HK-2 (cell line): ENCODE results near the gene GRM4.

ENCODE experiments used
- DNase-seq: peaks from one replicate; pipeline ENCODE4 v3.0.0-alpha.2; 2018; ENCODE audit not compliant: unreplicated experiment

Gene GRM4

GRCh38 chr6:33979750-33980149 lies 166.1 kb downstream of the GRM4 start:
- no peak for DNase-seq

DNA sequence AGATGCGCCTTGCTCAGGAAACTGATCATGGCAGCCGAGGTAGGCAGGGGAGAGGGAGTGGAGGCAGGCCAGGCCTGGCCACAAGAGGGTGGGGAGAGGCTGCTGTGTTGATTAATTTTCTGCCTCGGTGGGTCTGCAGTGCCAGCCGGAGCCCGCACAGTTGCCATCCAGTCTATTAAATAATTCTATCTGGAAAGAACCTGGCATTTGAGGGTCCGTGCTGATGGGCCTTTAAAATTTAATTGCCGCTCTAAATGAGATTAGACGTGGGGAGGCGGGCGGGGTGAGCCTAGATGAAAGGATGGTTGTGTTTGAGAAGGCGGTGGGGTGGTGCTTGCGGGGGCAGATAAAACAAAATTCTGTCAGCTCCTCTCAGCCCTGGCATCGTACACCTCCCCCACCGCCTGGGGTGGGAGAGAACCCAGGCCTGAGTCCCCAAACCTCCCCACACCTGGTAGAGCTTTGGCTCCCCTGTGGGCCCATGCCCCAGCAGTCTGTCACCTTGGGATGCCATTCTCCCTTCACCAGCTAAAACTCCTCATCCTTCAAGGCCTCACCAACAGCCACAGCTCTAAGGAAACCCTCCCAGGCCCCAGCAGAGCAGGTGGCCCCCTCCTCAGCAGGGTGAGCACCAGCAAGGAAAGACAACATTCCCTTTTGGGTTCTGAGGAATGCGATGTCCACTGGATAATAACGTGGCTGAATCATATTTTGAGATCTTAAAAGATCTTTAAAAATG lies 167.3 kb downstream of the GRM4 start:
- DNase-seq: no peak

GRCh38 chr6:33977606-33978411 lies 168.1 kb downstream of the GRM4 start:
- DNase-seq: no peak

DNA sequence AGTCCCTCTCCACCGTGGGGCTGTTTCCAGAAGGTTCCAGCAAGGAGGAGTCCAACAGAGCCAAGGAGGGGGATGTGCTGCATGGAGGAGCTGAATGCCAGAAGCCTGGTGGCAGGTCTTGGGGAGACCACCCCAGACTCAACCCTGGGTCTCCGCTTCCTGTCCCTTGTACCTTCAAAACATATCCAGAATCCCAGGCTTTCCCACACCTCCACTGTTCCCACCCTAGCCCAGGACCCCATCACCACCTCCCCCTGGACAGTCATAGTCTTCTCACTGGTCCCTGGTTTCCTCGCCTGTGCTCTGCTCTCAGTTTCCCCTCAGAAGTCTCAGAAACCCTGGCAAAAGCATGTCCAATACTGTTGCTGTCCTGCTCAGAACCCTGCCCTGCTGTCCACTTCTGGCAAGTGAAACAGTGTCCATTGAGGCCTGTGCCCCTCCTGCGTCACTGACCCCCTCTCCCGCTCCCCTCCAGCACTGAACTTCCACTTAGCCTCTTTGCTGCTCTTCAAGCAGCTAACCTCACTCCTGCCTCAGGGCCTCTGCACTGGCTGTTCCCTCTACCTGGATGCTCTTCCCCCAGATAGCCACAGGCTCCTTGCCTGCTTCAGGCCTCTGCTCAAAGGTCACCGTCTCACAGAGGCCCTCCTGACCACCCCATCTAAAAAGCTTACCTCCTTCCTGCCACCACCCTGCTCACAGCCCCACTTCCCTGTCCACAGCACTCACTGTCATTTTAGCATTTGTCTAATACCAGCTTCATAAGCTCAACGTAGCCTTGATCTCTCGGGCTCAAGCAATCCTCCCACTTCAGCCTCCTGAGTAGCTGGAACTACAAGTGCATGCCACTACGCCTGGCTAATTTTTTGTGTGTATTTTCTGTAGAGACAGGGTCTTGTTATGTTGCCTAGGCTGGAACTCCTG lies 169.2 kb downstream of the GRM4 start:
- no peak for DNase-seq

DNA sequence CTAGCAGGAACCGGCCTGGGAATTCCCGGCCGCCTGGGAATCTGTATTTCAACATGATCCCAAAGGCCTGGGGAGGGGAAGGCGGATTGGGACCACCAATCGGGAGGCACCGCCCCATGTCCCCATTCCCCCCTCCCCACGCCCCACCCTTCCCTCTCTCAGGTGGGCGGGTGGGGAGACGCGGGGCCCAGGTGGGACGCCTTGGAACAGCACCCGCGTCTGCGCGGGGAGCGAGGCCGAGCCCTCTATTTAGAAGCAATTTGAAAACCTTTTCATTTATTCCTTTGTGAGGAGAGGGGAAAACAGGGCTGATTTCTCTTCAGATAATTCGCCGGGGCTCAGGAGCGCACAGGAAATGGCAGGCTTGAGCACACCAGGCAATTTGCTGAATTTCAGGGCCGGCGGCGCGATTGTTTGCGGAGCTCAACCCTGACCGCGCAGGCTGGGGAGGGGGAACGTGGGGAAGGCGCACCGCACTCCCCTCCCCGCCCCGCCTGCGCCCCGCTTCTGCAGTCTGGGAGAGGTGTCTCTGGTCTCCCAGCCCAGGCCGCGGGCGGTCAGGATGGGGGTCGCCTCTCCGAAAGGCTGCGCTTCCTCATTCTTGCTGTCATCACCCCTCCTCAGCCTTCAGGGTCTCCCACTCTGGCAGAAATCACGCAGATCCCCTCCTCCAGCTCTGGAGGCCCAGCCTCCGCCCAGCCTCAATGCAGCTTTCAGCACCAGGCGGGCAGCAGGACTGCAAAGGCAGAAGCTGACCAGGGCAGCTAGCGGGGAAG lies 170.0 kb downstream of the GRM4 start:
- no peak for DNase-seq

DNA sequence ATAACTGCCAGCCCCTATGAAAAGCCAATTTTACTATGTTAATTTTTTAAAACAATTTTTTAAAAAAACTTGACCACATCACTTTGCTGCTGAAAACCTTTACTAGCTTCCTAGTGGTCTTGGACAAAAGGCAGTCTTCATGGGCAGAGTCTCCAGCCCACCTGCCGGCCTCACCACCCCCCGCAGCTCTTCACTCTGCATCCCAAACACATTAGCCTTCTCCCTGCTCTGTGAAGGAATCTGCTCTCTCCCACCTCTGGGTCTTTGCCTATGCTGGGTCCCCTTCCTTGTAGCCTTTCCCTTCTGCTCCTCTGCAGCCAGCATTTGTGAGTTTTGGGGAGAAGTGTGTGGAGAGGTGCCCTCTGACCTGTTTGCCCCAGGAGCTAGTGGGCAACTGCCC lies 171.4 kb downstream of the GRM4 start:
- DNase-seq: no peak

DNA sequence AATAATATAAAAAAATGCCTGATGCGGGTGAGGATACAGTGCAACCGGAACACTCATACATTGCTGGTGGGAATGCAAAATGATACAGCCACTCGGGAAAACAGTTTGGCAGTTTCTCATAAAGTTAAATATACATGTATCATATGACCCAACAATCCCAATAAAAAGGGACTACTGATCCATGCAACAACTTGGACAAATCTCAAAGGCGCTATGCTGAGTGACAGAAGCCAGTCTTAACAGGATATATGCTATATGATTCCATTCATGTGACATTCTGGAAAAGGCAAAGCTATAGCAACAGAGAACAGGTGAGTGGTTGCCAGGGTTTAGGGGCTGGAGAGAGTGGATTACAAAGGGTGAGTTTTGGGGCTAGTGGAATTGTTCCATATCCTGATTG lies 171.9 kb downstream of the GRM4 start:
- no peak for DNase-seq

DNA sequence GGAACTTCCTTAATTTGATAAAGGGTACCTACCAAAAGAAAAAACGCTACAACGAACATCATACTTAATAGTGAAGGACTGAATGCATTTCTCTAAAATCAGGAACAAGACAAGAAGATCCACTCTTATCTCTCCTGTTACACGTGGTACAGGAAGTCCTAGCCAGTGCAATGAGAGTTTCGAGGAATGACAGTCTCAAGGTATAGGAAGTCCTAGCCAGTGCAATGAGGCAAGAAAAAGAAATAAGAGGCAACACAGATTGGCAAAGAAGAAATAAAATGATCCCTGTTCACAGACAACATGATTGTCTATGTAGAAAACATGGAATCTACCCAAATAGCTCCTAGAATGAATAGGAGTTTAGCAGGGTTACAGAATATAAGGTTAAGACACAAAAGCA lies 174.3 kb downstream of the GRM4 start:
- DNase-seq: no peak
